C4-2B (cell line): ENCODE results near the gene LYST.

Experiments
- ZFX ChIP-seq: fragments of 450-650 bp; IDR thresholded peaks from 2 replicates; pipeline ENCODE4 v1.6.1; 2017
- TF ChIP-seq, protein P1 (sequence below): fragments of 450-650 bp; conservative IDR thresholded peaks from 2 replicates; pipeline ENCODE4 v1.5.1; 2017; ENCODE audit warnings: mild to moderate bottlenecking

DNA sequence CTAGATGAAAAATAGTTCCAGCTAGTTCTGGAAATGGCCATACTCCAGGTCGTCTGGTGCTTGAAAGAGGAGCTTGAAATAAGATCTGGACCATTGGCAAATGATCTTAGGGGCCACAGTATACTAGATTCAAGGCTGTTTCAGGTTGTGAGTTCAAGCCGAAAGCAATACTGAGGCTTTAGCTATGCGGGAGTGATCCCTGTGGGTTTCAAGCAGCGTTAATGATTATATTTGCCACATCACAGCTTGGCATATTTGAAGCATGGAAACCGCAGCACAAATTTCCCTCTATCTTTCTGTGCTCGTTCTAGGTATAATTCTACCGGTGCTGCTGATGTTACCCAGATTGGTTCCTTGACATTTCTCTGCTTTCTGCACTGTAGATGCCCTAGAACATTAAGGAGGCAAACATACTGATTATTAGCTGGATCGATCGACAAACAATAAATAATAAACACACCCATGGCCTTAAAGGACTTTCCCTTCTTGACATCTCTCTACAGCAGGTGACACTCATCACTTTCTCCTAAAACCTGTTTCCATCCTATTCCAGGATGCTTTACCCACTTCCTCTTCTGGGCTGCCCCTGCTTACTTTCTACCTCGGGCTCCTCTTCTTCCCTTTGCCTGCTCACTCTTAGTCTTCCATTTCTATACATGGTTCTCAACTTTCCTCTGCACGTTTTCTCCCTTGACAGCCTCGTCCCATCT, 40.6 kb upstream of the LYST start:
- TF ChIP-seq, protein P1, sequence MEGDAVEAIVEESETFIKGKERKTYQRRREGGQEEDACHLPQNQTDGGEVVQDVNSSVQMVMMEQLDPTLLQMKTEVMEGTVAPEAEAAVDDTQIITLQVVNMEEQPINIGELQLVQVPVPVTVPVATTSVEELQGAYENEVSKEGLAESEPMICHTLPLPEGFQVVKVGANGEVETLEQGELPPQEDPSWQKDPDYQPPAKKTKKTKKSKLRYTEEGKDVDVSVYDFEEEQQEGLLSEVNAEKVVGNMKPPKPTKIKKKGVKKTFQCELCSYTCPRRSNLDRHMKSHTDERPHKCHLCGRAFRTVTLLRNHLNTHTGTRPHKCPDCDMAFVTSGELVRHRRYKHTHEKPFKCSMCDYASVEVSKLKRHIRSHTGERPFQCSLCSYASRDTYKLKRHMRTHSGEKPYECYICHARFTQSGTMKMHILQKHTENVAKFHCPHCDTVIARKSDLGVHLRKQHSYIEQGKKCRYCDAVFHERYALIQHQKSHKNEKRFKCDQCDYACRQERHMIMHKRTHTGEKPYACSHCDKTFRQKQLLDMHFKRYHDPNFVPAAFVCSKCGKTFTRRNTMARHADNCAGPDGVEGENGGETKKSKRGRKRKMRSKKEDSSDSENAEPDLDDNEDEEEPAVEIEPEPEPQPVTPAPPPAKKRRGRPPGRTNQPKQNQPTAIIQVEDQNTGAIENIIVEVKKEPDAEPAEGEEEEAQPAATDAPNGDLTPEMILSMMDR, result no peak
- TF ChIP-seq ZFX, result no peak
